ENCODE data around the gene PTGIS. TPM values are rescaled to one million over a fixed set of nuclear protein-coding genes. Genes with fewer than 3 reads are reported as not detected.
"Not testable (repeated sequence)": the region's sequence is repeated elsewhere in the genome, so short reads cannot be mapped to it uniquely, and the experiment has no call there.

Gene PTGIS
- total RNA-seq, 1 experiment from 2014 or later = 20.0 TPM

DNA sequence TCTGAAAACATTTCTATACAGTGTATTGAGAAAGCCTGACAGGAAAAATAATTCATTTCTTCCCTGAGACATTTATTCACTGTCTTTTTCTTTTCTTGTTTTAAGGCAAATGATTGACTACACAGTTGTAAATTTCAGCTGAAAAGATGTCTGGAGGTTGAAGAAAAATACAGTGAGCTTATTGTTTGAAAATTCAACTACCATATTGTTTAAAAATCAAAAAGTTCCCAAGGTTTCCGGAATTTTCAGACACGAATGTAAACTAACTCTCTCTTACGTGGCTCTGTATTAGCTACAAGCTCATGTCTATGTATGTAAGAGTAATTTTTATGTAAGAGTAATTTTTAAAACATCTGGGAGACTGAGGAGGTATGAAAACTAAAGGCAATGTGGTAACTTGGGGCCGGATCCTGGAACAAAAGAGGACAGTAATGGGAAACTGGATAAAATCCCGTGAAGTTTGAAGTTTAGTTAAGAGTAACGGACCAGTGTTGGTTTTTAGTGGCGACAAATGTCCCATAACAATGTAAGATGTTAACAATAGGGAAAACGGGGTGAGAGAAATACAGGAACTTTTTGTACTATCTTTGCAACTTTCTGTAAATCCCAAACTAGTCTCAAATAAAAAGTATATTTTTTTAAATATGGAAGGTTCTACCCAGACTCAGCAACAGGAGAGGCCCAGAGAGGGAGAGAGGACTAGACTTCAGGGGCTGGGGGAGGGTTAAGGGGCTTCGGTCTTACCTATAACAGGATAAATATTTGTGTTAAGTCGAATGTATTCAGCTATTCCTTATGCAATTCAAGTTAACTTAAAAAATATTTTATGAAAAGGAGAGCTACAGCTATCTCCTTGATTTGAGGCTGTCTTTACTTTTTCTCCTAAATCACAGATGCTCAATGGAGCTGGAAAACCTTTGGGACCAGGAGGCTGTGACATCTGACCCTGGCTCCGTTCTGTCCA lies 1.3 kb downstream of the PTGIS start:
- Histone ChIP-seq H2BK12ac (ENCODE audit: insufficient read length, low read depth, low read length) (no peak overlapping the region), H4K20me1 (ENCODE audit: control insufficient read depth, insufficient read depth, insufficient read length) (no peaks in the 10 kb centered on the region), H3K4me1 (ENCODE audit: insufficient read depth, low read length) (peaks cover 6% of the 10 kb centered on the region), H3K56ac (ENCODE audit: insufficient read length, low read depth, low read length) (no peak overlapping the region), H3K9me3 (ENCODE audit: control insufficient read depth, low read depth, low read length) (no peaks in the 10 kb centered on the region), H2BK15ac (ENCODE audit: low read depth, low read length) (no peak overlapping the region), H3K4me2 (ENCODE audit: insufficient read depth, insufficient read length, low read length) (peak overlapping the region; percentile 67), H2BK120ac (ENCODE audit: low read depth, low read length, poor library complexity, severe bottlenecking) (no peak overlapping the region), H3K27me3 (ENCODE audit: insufficient read depth, low read length) (no peaks in the 10 kb centered on the region), H4K8ac (replicated peaks; ENCODE audit: insufficient read length, low read depth, low read length) (no peak overlapping the region), H4K5ac (ENCODE audit: insufficient read length, low read depth, low read length) (no peak overlapping the region), H3K9ac (ENCODE audit: extremely low read depth, insufficient read length, low read length) (no peak overlapping the region), H2BK20ac (ENCODE audit: low read depth, low read length, poor library complexity, severe bottlenecking) (no peak overlapping the region), H2AFZ (ENCODE audit: low read length) (no peak overlapping the region), H3K79me2 (ENCODE audit: insufficient read depth, low read length) (no peaks in the 10 kb centered on the region), H4K91ac (ENCODE audit: insufficient read length, low read depth, low read length) (no peak overlapping the region), H3K23me2 (ENCODE audit: insufficient read length, low read depth, low read length, poor library complexity, severe bottlenecking) (peaks cover 11% of the 10 kb centered on the region), H3K27ac (ENCODE audit: insufficient read length, low read depth, low read length) (no peak overlapping the region), H3K14ac (ENCODE audit: insufficient read depth, low read length) (no peak overlapping the region), H3T11ph (ENCODE audit: low read length) (no peak overlapping the region), H3K4ac (ENCODE audit: low read depth, low read length) (no peak overlapping the region), H2AK5ac (ENCODE audit: insufficient read length, low read length) (no peak overlapping the region), H3K23ac (ENCODE audit: insufficient read length, low read depth, low read length) (no peak overlapping the region), H3K18ac (ENCODE audit: insufficient read length, low read depth, low read length) (no peak overlapping the region), H3K79me1 (ENCODE audit: insufficient read depth, low read depth, low read length, poor library complexity, severe bottlenecking) (no peaks in the 10 kb centered on the region), H2BK5ac (ENCODE audit: insufficient read length, low read length) (no peak overlapping the region)
- TF ChIP-seq, protein P1, sequence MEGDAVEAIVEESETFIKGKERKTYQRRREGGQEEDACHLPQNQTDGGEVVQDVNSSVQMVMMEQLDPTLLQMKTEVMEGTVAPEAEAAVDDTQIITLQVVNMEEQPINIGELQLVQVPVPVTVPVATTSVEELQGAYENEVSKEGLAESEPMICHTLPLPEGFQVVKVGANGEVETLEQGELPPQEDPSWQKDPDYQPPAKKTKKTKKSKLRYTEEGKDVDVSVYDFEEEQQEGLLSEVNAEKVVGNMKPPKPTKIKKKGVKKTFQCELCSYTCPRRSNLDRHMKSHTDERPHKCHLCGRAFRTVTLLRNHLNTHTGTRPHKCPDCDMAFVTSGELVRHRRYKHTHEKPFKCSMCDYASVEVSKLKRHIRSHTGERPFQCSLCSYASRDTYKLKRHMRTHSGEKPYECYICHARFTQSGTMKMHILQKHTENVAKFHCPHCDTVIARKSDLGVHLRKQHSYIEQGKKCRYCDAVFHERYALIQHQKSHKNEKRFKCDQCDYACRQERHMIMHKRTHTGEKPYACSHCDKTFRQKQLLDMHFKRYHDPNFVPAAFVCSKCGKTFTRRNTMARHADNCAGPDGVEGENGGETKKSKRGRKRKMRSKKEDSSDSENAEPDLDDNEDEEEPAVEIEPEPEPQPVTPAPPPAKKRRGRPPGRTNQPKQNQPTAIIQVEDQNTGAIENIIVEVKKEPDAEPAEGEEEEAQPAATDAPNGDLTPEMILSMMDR (conservative IDR thresholded peaks at IDR 0.05) = no peak
- H3K9me3 Mint-ChIP-seq = no peaks in the 10 kb centered on the region
- peak overlapping the region; percentile 65 to 80 for H3K4me3 Mint-ChIP-seq
- H3K36me3 Mint-ChIP-seq (ENCODE audit: insufficient read depth in 1 of 3, low read depth in 3 of 3) = peaks cover 0 to 8% (median 6%) of the 10 kb centered on the region in 3 experiments
- 0 out of 7 replicates have a peak overlapping the region, but pooled peaks of 1 of the 3 experiments have one; percentile 27 for H3K27ac Mint-ChIP-seq
- DNase-seq = no peak
- H3K27me3 Mint-ChIP-seq (ENCODE audit: low read depth) = peaks cover 2% of the 10 kb centered on the region
- no CpG with 5 or more reads among the region's 11 CpGs for WGBS (ENCODE audit: extremely low coverage, insufficient read length, low lambda C conversion rate)
- H3K4me1 Mint-ChIP-seq = peaks cover 31 to 57% of the 10 kb centered on the region in 2 experiments

DNA sequence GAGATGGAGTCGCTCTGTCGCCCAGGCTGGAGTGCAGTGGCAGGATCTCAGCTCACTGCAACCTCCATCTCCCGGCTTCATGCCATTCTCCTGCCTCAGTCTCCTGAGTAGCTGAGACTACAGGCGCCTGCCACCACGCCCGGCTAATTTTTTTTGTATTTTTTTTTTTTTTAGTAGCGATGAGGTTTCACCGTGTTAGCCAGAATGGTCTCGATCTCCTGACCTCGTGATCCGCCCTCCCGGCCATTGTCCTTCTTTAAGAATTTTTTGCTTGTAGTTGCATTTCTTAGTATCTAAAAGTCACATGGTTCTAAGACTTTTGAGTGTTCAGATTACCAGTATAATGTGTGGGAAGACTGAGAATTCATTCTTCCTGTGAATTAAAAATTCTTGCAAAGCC lies 2.9 kb downstream of the PTGIS start:
- not testable (repeated sequence) for H3T11ph ChIP-seq (ENCODE audit: low read length); H4K91ac ChIP-seq (ENCODE audit: insufficient read length, low read depth, low read length); H3K4me1 ChIP-seq (ENCODE audit: insufficient read depth, low read length); H3K27ac Mint-ChIP-seq; H2BK120ac ChIP-seq (ENCODE audit: low read depth, low read length, poor library complexity, severe bottlenecking); H4K8ac ChIP-seq (replicated peaks; ENCODE audit: insufficient read length, low read depth, low read length); H4K5ac ChIP-seq (ENCODE audit: insufficient read length, low read depth, low read length); H3K14ac ChIP-seq (ENCODE audit: insufficient read depth, low read length); H3K9me3 ChIP-seq (ENCODE audit: control insufficient read depth, low read depth, low read length); H3K27me3 ChIP-seq (ENCODE audit: insufficient read depth, low read length); H2BK15ac ChIP-seq (ENCODE audit: low read depth, low read length); H3K9ac ChIP-seq (ENCODE audit: extremely low read depth, insufficient read length, low read length); H3K18ac ChIP-seq (ENCODE audit: insufficient read length, low read depth, low read length); H3K27ac ChIP-seq (ENCODE audit: insufficient read length, low read depth, low read length); DNase-seq; H3K56ac ChIP-seq (ENCODE audit: insufficient read length, low read depth, low read length); H2BK5ac ChIP-seq (ENCODE audit: insufficient read length, low read length); H3K4me2 ChIP-seq (ENCODE audit: insufficient read depth, insufficient read length, low read length); H2AFZ ChIP-seq (ENCODE audit: low read length); H3K4ac ChIP-seq (ENCODE audit: low read depth, low read length); H3K9me3 Mint-ChIP-seq; H4K20me1 ChIP-seq (ENCODE audit: control insufficient read depth, insufficient read depth, insufficient read length); H3K23ac ChIP-seq (ENCODE audit: insufficient read length, low read depth, low read length); H2BK20ac ChIP-seq (ENCODE audit: low read depth, low read length, poor library complexity, severe bottlenecking); H3K27me3 Mint-ChIP-seq (ENCODE audit: low read depth); H2BK12ac ChIP-seq (ENCODE audit: insufficient read length, low read depth, low read length); H3K79me2 ChIP-seq (ENCODE audit: insufficient read depth, low read length); H3K79me1 ChIP-seq (ENCODE audit: insufficient read depth, low read depth, low read length, poor library complexity, severe bottlenecking); H3K4me3 Mint-ChIP-seq; H2AK5ac ChIP-seq (ENCODE audit: insufficient read length, low read length)
- no CpG with 5 or more reads among the region's 12 CpGs for WGBS (ENCODE audit: extremely low coverage, insufficient read length, low lambda C conversion rate)
- Mint-ChIP-seq H3K36me3 (ENCODE audit: insufficient read depth in 1 of 3, low read depth in 3 of 3) (peaks cover 5 to 14% (median 11%) of the 10 kb centered on the region in 3 experiments), H3K4me1 (peaks cover 31 to 57% of the 10 kb centered on the region in 2 experiments)
- peaks cover 11% of the 10 kb centered on the region for H3K23me2 ChIP-seq (ENCODE audit: insufficient read length, low read depth, low read length, poor library complexity, severe bottlenecking)

Data from H9 (cell line).